Left lung (tissue), 10 donors: ENCODE results near the gene CACNG4. TPM values are rescaled to one million over a fixed set of nuclear protein-coding genes. Genes with fewer than 3 reads are reported as not detected.

Experiments
- ATAC-seq: fragments of 200-7000 bp; cut with Tn5 transposase; one replicate; pipeline ENCODE4 v1.9.1; 2020; ENCODE audit warnings: moderate library complexity
- DNase-seq, 4 donors: peaks; one replicate each; pipeline ENCODE4 v3.0.0-alpha.2; 2013 to 2020
- H3K27ac ChIP-seq, 2 donors: fragments of 200-600 bp; sonication (generic) in 1 of 2; one replicate each; pipeline versions ENCODE4 v1.5.0 to v1.8.0; 2020 to 2021
- H3K27me3 ChIP-seq, 2 donors: fragments of 200-600 bp; sonication (generic) in 1 of 2; one replicate each; pipeline versions ENCODE4 v1.5.0 to v1.8.0; 2020 to 2021
- H3K36me3 ChIP-seq, 2 donors: fragments of 200-600 bp; sonication (generic) in 1 of 2; one replicate each; pipeline versions ENCODE4 v1.5.0 to v1.8.0; 2020 to 2021
- H3K4me1 ChIP-seq, 2 donors: fragments of 200-600 bp; one replicate each; pipeline ENCODE4 v1.8.0; 2021
- H3K4me3 ChIP-seq, 2 donors: fragments of 200-600 bp; sonication (generic) in 1 of 2; one replicate each; pipeline versions ENCODE4 v1.5.0 to v1.8.0; 2020 to 2021; ENCODE audit warnings: mild to moderate bottlenecking in 1 of 2
- H3K9me3 ChIP-seq, 2 donors: fragments of 200-600 bp; sonication (generic) in 1 of 2; one replicate each; pipeline versions ENCODE4 v1.5.0 to v1.8.0; 2020 to 2021
- CTCF ChIP-seq, 2 donors: fragments of 200-600 bp; sonication (generic) in 1 of 2; IDR thresholded peaks; one replicate each; pipeline versions ENCODE4 v1.5.0 to v1.8.0; 2021; ENCODE audit warnings: antibody characterized with exemption in 2 of 2
- intact Hi-C, 2 donors: fragments of 100-400 bp; cut with DNase I; formaldehyde crosslinking; loops; one replicate each; pipeline versions ENCODE4 v1.11.2 to v1.14.2; 2022
- polyA plus RNA-seq, 6 donors: library from polyadenylated mRNA; unstranded; fragments of 120-200 nt; gene quantifications; one replicate each; pipeline ENCODE4 v1.2.1, GENCODE V29; 2013; ENCODE audit not compliant: insufficient read length in 6 of 6
- total RNA-seq, 2 donors: library from RNA; stranded (reverse); fragmentation: NEBNext Ultra II Directional; extraction: Animal tissue kit (Norgen Biotek cat#: 25700); gene quantifications; one replicate each; pipeline ENCODE4 v1.2.1, GENCODE V29; 2021
- donor health status: DM: no; HTN: yes; CAD: no.
- donor health status: DM: no; HTN: no; CAD: no.

The CACNG4 gene
- total and polyA plus RNA-seq, 8 donors: 1.5 to 6.0 (median 2.6) TPM

GRCh38 chr17:67044016-67044772 is 79.7 kb downstream of the CACNG4 start, which contains the start of gene CACNG1:
CACNG1 (plus strand) TSS chr17:67044554; CDS start chr17:67044661, 107 bp downstream.
- no peak within 1 kb of the TSS for H3K27ac ChIP-seq
- H3K27me3 ChIP-seq: no peaks in the 10 kb centered on the region
- H3K4me3 ChIP-seq: no peak within 1 kb of the TSS
- no peaks in the 10 kb centered on the region for H3K36me3 ChIP-seq
- no peaks in the 10 kb centered on the region for H3K4me1 ChIP-seq
- intact Hi-C loops: no loop called here
- H3K9me3 ChIP-seq: peaks cover 0 to 23% of the 10 kb centered on the region in 2 donors
- no peak for ATAC-seq
- DNase-seq: peak in 1 of 4 donors; percentile 76
- no peak for TF ChIP-seq CTCF (IDR thresholded peaks at IDR 0.05)

GRCh38 chr17:67044940-67045339 is 80.4 kb downstream of the CACNG4 start:
- Histone ChIP-seq H3K36me3 (no peaks in the 10 kb centered on the region), H3K27me3 (no peaks in the 10 kb centered on the region), H3K9me3 (peaks cover 0 to 30% of the 10 kb centered on the region in 2 donors), H3K4me3 (no peak overlapping the region), H3K4me1 (no peaks in the 10 kb centered on the region), H3K27ac (no peak overlapping the region)
- DNase-seq (no peak), ATAC-seq (no peak)
- intact Hi-C loops: no loop called here
- no peak for TF ChIP-seq CTCF (IDR thresholded peaks at IDR 0.05)

- no peak overlapping the region for H3K4me3 ChIP-seq
- H3K4me1 ChIP-seq: no peaks in the 10 kb centered on the region
- no peak overlapping the region for H3K27ac ChIP-seq
- no peak for TF ChIP-seq CTCF (IDR thresholded peaks at IDR 0.05)
- DNase-seq (no peak), ATAC-seq (no peak)
- H3K36me3 ChIP-seq: no peaks in the 10 kb centered on the region
- H3K9me3 ChIP-seq: peaks cover 0 to 32% of the 10 kb centered on the region in 2 donors
- no peaks in the 10 kb centered on the region for H3K27me3 ChIP-seq
- intact Hi-C loops: no loop called here
Observed at GRCh38 chr17:67046398-67046797, 81.9 kb downstream of the CACNG4 start.

GRCh38 chr17:67047382-67047781 is 82.9 kb downstream of the CACNG4 start:
- H3K9me3 ChIP-seq: peaks cover 0 to 32% of the 10 kb centered on the region in 2 donors
- no peak for TF ChIP-seq CTCF (IDR thresholded peaks at IDR 0.05)
- H3K27me3 ChIP-seq: no peaks in the 10 kb centered on the region
- no peak overlapping the region for H3K27ac ChIP-seq
- no peaks in the 10 kb centered on the region for H3K36me3 ChIP-seq
- no peaks in the 10 kb centered on the region for H3K4me1 ChIP-seq
- intact Hi-C loops: no loop called here
- no peak overlapping the region for H3K4me3 ChIP-seq
- DNase-seq (no peak), ATAC-seq (no peak)

- Histone ChIP-seq H3K4me3 (no peak overlapping the region), H3K27ac (no peak overlapping the region), H3K4me1 (no peaks in the 10 kb centered on the region), H3K9me3 (peaks cover 0 to 32% of the 10 kb centered on the region in 2 donors), H3K36me3 (no peaks in the 10 kb centered on the region), H3K27me3 (no peaks in the 10 kb centered on the region)
- DNase-seq: no peak
- ATAC-seq: no peak
- intact Hi-C loops: no loop called here
- TF ChIP-seq CTCF (IDR thresholded peaks at IDR 0.05): no peak
Observed at GRCh38 chr17:67049025-67049739, 84.7 kb downstream of the CACNG4 start.
